HepG2 (cell line): ENCODE results near the gene B3GNT2. TPM values are rescaled to one million over a fixed set of nuclear protein-coding genes. Genes with fewer than 3 reads are reported as not detected.

Experiments
- ATAC-seq: fragments of 200-7000 bp; cut with Tn5 transposase; 3 replicates; pipeline ENCODE4 v1.9.1; 2020; ENCODE audit warnings: mild to moderate bottlenecking, moderate library complexity
- BruUV-seq: library from RNA; stranded (reverse); fragments of 400-500 nt; replicated peaks from 2 replicates; lab custom pipeline; 2021; lab: Mats Ljungman, UMichigan
- CTCF ChIA-PET: fragments of 300-600 bp; formaldehyde crosslinking; extraction: SDS; loops from one replicate; lab custom pipeline; 2021; ENCODE audit warnings: low total read pairs, inconsistent platforms, low intra/inter-chr PET ratio; lab: Yijun Ruan, JAX
- POLR2A ChIA-PET: fragments of 350-600 bp; sonication (Branson Sonifier 250); formaldehyde crosslinking; loops from one replicate; lab custom pipeline; 2020; ENCODE audit warnings: antibody characterized with exemption, inconsistent platforms; lab: Yijun Ruan, JAX
- DNase-seq: peaks from one replicate; pipeline ENCODE4 v3.0.0-alpha.2; 2015; ENCODE audit warnings: low spot score
- FAIRE-seq: peaks from 3 replicates; lab custom pipeline; 2011; peaks lifted over from hg19 to GRCh38; lab: Jason Lieb, UNC
- H2AFZ ChIP-seq: one replicate; pipeline ENCODE4 v1.6.1; 2011; ENCODE audit warnings: low read length, inconsistent platforms
- H3K27ac ChIP-seq: fragments of 300-600 bp; 3 replicates; pipeline ENCODE4 v1.8.0; 2011; ENCODE audit warnings: mixed run types, mild to moderate bottlenecking, mixed read lengths, low read length, inconsistent platforms; ENCODE audit not compliant: insufficient read depth; ENCODE audit errors: extremely low read length
- H3K27me3 ChIP-seq, 2 experiments: fragments of 200-600 bp in 1 of 2; 2 replicates in 1 of 2; 3 replicates in 1 of 2; pipeline versions ENCODE4 v1.6.0 to v1.8.0; 2011; ENCODE audit warnings: low read length in 2 of 2, mild to moderate bottlenecking in 2 of 2, moderate library complexity in 2 of 2, inconsistent platforms in 1 of 2; ENCODE audit not compliant: insufficient read depth in 2 of 2, control insufficient read depth in 1 of 2
- H3K36me3 ChIP-seq, 2 experiments: fragments of 200-600 bp in 1 of 2; replicated peaks in 1 of 2; 2 replicates in 1 of 2; 3 replicates in 1 of 2; pipeline versions ENCODE4 v1.5.1 to v1.8.0; 2011; ENCODE audit warnings: low read length in 2 of 2, inconsistent platforms in 1 of 2; ENCODE audit not compliant: insufficient read depth in 2 of 2, control insufficient read depth in 1 of 2
- H3K4me1 ChIP-seq: 2 replicates; pipeline ENCODE4 v1.5.1; 2012; ENCODE audit warnings: low read length, inconsistent platforms; ENCODE audit not compliant: insufficient read depth
- H3K4me2 ChIP-seq: 2 replicates; pipeline ENCODE4 v1.6.0; 2011; ENCODE audit warnings: low read depth, low read length, inconsistent platforms
- H3K4me3 ChIP-seq, 3 experiments: fragments of 200-600 bp in 1 of 3; sonication (generic), shearing (Covaris generic) in 1 of 3; replicated peaks in 1 of 3; 2 replicates each; pipeline ENCODE4 v1.5.1; 2011 to 2016; ENCODE audit warnings: low read length in 3 of 3, inconsistent platforms in 2 of 3, low read depth in 2 of 3, mild to moderate bottlenecking in 2 of 3, control low read depth in 1 of 3, mixed read lengths in 1 of 3; ENCODE audit not compliant: insufficient read depth in 1 of 3
- H3K79me2 ChIP-seq: one replicate; pipeline ENCODE4 v1.6.1; 2011; ENCODE audit warnings: low read length, inconsistent platforms; ENCODE audit not compliant: insufficient read depth
- H3K9ac ChIP-seq: 2 replicates; pipeline ENCODE4 v1.6.0; 2011; ENCODE audit warnings: mild to moderate bottlenecking, low read depth, low read length, inconsistent platforms; ENCODE audit not compliant: insufficient read depth
- H3K9me3 ChIP-seq: 2 replicates; pipeline ENCODE4 v1.5.1; 2012; ENCODE audit warnings: mild to moderate bottlenecking, low read length
- H4K20me1 ChIP-seq: 2 replicates; pipeline ENCODE4 v1.6.0; 2011; ENCODE audit warnings: inconsistent platforms, mild to moderate bottlenecking, low read length, moderate library complexity; ENCODE audit not compliant: insufficient read depth
- GMEB1 ChIP-seq: sonication (generic); formaldehyde crosslinking; IDR thresholded peaks from 2 replicates; pipeline ENCODE4 v1.5.1; 2020; ENCODE audit warnings: missing genetic modification reagents, mild to moderate bottlenecking, borderline replicate concordance
- HDAC2 ChIP-seq: sonication (generic); formaldehyde crosslinking; IDR thresholded peaks from 2 replicates; pipeline ENCODE4 v1.4.0; 2020; ENCODE audit warnings: missing genetic modification reagents
- MED13 ChIP-seq: sonication (generic); formaldehyde crosslinking; IDR thresholded peaks from 2 replicates; pipeline ENCODE4 v1.5.0; 2020; ENCODE audit warnings: missing genetic modification reagents
- RARG ChIP-seq: sonication (generic); formaldehyde crosslinking; IDR thresholded peaks from 2 replicates; pipeline ENCODE4 v1.4.0; 2020; ENCODE audit warnings: low read depth, mild to moderate bottlenecking, missing genetic modification reagents
- SP2 ChIP-seq: sonication (generic); formaldehyde crosslinking; IDR thresholded peaks from 2 replicates; pipeline ENCODE4 v1.5.1; 2020; ENCODE audit warnings: mild to moderate bottlenecking, missing genetic modification reagents
- TSC22D2 ChIP-seq: sonication (generic); formaldehyde crosslinking; IDR thresholded peaks from 2 replicates; pipeline ENCODE4 v1.5.1; 2020; ENCODE audit warnings: missing genetic modification reagents, mild to moderate bottlenecking, borderline replicate concordance
- ZNF143 ChIP-seq: sonication (generic); formaldehyde crosslinking; IDR thresholded peaks from 2 replicates; pipeline ENCODE4 v1.4.0; 2020; ENCODE audit warnings: missing genetic modification reagents
- ZNF281 ChIP-seq: sonication (generic); formaldehyde crosslinking; IDR thresholded peaks from 2 replicates; pipeline ENCODE4 v1.4.0; 2020; ENCODE audit warnings: missing genetic modification reagents, borderline replicate concordance
- ZNF383 ChIP-seq: sonication (generic); formaldehyde crosslinking; IDR thresholded peaks from 2 replicates; pipeline ENCODE4 v1.4.0; 2020; ENCODE audit warnings: missing genetic modification reagents, mild to moderate bottlenecking, borderline replicate concordance
- ZNF749 ChIP-seq: sonication (generic); formaldehyde crosslinking; IDR thresholded peaks from 2 replicates; pipeline ENCODE4 v1.8.0; 2022; ENCODE audit warnings: mild to moderate bottlenecking, missing genetic modification reagents, moderate library complexity, borderline replicate concordance
- WGBS: methylation state at CpG from one replicate; pipeline ENCODE4 v1.1.6; 2017; ENCODE audit warnings: low lambda C conversion rate; 5-methylcytosine and 5-hydroxymethylcytosine counted together
- in situ Hi-C: cut with HindIII; loops from 2 replicates; pipeline ENCODE4 v1.10.0; 2017; ENCODE audit warnings: low pct_unique_long_range_greater_than_20kb; ENCODE audit not compliant: extremely low pct_ligation_motif_present
- intact Hi-C: fragments of 100-400 bp; cut with micrococcal nuclease; formaldehyde crosslinking; loops from one replicate; pipeline ENCODE4 v1.10.0; 2022; ENCODE audit not compliant: unreplicated experiment
- polyA plus RNA-seq, 8 experiments: library from polyadenylated mRNA; depleted of rRNA in 3 of 8; stranded (reverse) in 7 of 8; unstranded in 1 of 8; fragments of >200 nt; fragmentation: Illumina TruSeq in 4 of 8; extraction: Trizol in 4 of 8; gene quantifications; 2 replicates each; pipeline versions ENCODE4 v1.2.1 to v1.2.3, GENCODE V29; 2011 to 2016; ENCODE audit warnings: low read depth in 4 of 8, missing spikeins in 1 of 8, mixed read lengths in 1 of 8; ENCODE audit not compliant: insufficient read depth in 1 of 8
- total RNA-seq, 5 experiments: library from RNA; depleted of rRNA; stranded (reverse); fragments of >200 nt; fragmentation: Illumina TruSeq; extraction: Trizol; gene quantifications; 2 replicates each; pipeline ENCODE4 v1.2.3, GENCODE V29; 2016; ENCODE audit warnings: low read depth in 1 of 5
- TF ChIP-seq, protein P1 (sequence below): sonication (generic); formaldehyde crosslinking; conservative IDR thresholded peaks from 2 replicates; pipeline ENCODE4 v1.4.0; 2020; ENCODE audit warnings: missing genetic modification reagents
- TF ChIP-seq, protein P2 (sequence below): sonication (generic); formaldehyde crosslinking; IDR thresholded peaks from 2 replicates; pipeline ENCODE4 v1.8.0; 2022; ENCODE audit warnings: mild to moderate bottlenecking, missing genetic modification reagents, borderline replicate concordance
- TF ChIP-seq, protein P3 (sequence below): sonication (generic); formaldehyde crosslinking; IDR thresholded peaks from 2 replicates; pipeline ENCODE4 v1.5.0; 2020; ENCODE audit warnings: missing genetic modification reagents

The B3GNT2 gene
- total and polyA plus RNA-seq, 2 of the 13 experiments (the other 11 are each of a cell fraction or from before 2014, with no cell fraction given): 26.3 to 28.5 TPM

- no peak for FAIRE-seq
- ATAC-seq: peak; percentile 54
- POLR2A ChIA-PET: no interaction called here
- Histone ChIP-seq H3K4me1 (peaks cover 8% of the 10 kb centered on the region; the same call in 1 of the 2 replicates), H4K20me1 (no peaks in the 10 kb centered on the region), H3K27ac (no peak overlapping the region), H2AFZ (no peak overlapping the region), H3K36me3 (no peaks in the 10 kb centered on the region), H3K4me3 (no peak overlapping the region), H3K79me2 (no peaks in the 10 kb centered on the region), H3K27me3 (no peaks in the 10 kb centered on the region), H3K9ac (no peak overlapping the region), H3K4me2 (no peak overlapping the region), H3K9me3 (peaks cover 15% of the 10 kb centered on the region)
- BruUV-seq: no TSS peak
- CTCF ChIA-PET: no interaction called here
- in situ Hi-C loops (no loop called here), intact Hi-C loops (no loop called here)
- DNase-seq: no peak
- 44% methylated on average over 7 of the region's 7 CpGs for WGBS
- no peak for TF ChIP-seq SP2
- no peak for TF ChIP-seq ZNF143 (CRISPR knock-in tag)
- no peak for TF ChIP-seq GMEB1 (CRISPR knock-in tag)
- TF ChIP-seq MED13 (CRISPR knock-in tag): no peak
- TF ChIP-seq, protein P1, sequence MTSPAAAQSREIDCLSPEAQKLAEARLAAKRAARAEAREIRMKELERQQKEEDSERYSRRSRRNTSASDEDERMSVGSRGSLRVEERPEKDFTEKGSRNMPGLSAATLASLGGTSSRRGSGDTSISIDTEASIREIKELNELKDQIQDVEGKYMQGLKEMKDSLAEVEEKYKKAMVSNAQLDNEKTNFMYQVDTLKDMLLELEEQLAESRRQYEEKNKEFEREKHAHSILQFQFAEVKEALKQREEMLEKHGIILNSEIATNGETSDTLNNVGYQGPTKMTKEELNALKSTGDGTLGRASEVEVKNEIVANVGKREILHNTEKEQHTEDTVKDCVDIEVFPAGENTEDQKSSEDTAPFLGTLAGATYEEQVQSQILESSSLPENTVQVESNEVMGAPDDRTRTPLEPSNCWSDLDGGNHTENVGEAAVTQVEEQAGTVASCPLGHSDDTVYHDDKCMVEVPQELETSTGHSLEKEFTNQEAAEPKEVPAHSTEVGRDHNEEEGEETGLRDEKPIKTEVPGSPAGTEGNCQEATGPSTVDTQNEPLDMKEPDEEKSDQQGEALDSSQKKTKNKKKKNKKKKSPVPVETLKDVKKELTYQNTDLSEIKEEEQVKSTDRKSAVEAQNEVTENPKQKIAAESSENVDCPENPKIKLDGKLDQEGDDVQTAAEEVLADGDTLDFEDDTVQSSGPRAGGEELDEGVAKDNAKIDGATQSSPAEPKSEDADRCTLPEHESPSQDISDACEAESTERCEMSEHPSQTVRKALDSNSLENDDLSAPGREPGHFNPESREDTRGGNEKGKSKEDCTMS (CRISPR knock-in tag): no peak
- TF ChIP-seq, protein P2, sequence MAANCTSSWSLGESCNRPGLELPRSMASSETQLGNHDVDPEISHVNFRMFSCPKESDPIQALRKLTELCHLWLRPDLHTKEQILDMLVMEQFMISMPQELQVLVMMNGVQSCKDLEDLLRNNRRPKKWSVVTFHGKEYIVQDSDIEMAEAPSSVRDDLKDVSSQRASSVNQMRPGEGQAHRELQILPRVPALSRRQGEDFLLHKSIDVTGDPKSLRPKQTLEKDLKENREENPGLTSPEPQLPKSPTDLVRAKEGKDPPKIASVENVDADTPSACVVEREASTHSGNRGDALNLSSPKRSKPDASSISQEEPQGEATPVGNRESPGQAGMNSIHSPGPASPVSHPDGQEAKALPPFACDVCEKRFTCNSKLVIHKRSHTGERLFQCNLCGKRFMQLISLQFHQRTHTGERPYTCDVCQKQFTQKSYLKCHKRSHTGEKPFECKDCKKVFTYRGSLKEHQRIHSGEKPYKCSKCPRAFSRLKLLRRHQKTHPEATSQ (CRISPR knock-in tag): no peak
- TF ChIP-seq, protein P3, sequence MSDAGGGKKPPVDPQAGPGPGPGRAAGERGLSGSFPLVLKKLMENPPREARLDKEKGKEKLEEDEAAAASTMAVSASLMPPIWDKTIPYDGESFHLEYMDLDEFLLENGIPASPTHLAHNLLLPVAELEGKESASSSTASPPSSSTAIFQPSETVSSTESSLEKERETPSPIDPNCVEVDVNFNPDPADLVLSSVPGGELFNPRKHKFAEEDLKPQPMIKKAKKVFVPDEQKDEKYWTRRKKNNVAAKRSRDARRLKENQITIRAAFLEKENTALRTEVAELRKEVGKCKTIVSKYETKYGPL (CRISPR knock-in tag): no peak
- TF ChIP-seq ZNF281 (CRISPR knock-in tag): no peak
- TF ChIP-seq TSC22D2 (CRISPR knock-in tag): no peak
- no peak for TF ChIP-seq ZNF383 (CRISPR knock-in tag)
- no peak for TF ChIP-seq ZNF749 (CRISPR knock-in tag)
- no peak for TF ChIP-seq HDAC2 (CRISPR knock-in tag)
- no peak for TF ChIP-seq RARG (CRISPR knock-in tag)
Observed at GRCh38 chr2:62266433-62267038, 70.6 kb downstream of the B3GNT2 start.
